Uterus (tissue), 4 donors: ENCODE data around the gene PAWR. TPM values are rescaled to one million over a fixed set of nuclear protein-coding genes. Genes with fewer than 3 reads are reported as not detected.

Experiments
- DNase-seq, 2 donors: peaks; one replicate each; pipeline ENCODE4 v3.0.0-alpha.2; 2019 to 2020
- H3K27ac ChIP-seq, 2 donors: fragments of 200-600 bp; sonication (generic); 1 replicate in 1 of 2; 2 replicates in 1 of 2; pipeline ENCODE4 v1.5.1; 2016 to 2018
- H3K27me3 ChIP-seq, 2 donors: fragments of 200-600 bp; sonication (generic); one replicate each; pipeline ENCODE4 v1.5.1; 2018 to 2019; ENCODE audit warnings: control low read depth in 1 of 2
- H3K36me3 ChIP-seq, 2 donors: fragments of 200-600 bp; sonication (generic); one replicate each; pipeline ENCODE4 v1.5.1; 2019; ENCODE audit warnings: control low read depth in 1 of 2
- H3K4me1 ChIP-seq, 2 donors: fragments of 200-600 bp; sonication (generic); one replicate each; pipeline ENCODE4 v1.5.1; 2018 to 2019; ENCODE audit warnings: control low read depth in 1 of 2
- H3K4me3 ChIP-seq, 2 donors: fragments of 200-600 bp; sonication (generic); 1 replicate in 1 of 2; 2 replicates in 1 of 2; pipeline ENCODE4 v1.5.1; 2018 to 2019; ENCODE audit warnings: mild to moderate bottlenecking in 1 of 2
- H3K9me3 ChIP-seq, 2 donors: fragments of 200-600 bp; sonication (generic); one replicate each; pipeline ENCODE4 v1.5.1; 2019; ENCODE audit warnings: control low read depth in 1 of 2
- POLR2A ChIP-seq, 2 donors: fragments of 450-650 bp; IDR thresholded peaks; one replicate each; pipeline ENCODE4 v1.6.1; 2016; ENCODE audit warnings: antibody characterized with exemption in 2 of 2, mild to moderate bottlenecking in 1 of 2, moderate library complexity in 1 of 2
- intact Hi-C: fragments of 100-400 bp; cut with DNase I; formaldehyde crosslinking; loops from one replicate; pipeline ENCODE4 v1.15.1; 2023; ENCODE audit warnings: low total_unique reads
- total RNA-seq, 4 donors: library from RNA; depleted of rRNA in 3 of 4; stranded (reverse); fragments of >200 nt in 3 of 4; gene quantifications; one replicate each; pipeline versions ENCODE4 v1.1.0 to v1.2.4, GENCODE V29; 2014 to 2023
- TF ChIP-seq, protein P1 (sequence below), 4 experiments: fragments of 200-600 bp in 2 of 4; fragments of 450-650 bp in 2 of 4; sonication (generic) in 2 of 4; IDR thresholded peaks; one replicate each; pipeline ENCODE4 v1.5.1; 2016 to 2019; ENCODE audit warnings: antibody characterized with exemption in 4 of 4, mild to moderate bottlenecking in 2 of 4, moderate library complexity in 1 of 4
- donor health status: DM: yes; HTN: yes; CAD: no.

PAWR gene
- total RNA-seq, 4 donors from 2014 or later = 54.1 to 144 (median 73.1) TPM

DNA sequence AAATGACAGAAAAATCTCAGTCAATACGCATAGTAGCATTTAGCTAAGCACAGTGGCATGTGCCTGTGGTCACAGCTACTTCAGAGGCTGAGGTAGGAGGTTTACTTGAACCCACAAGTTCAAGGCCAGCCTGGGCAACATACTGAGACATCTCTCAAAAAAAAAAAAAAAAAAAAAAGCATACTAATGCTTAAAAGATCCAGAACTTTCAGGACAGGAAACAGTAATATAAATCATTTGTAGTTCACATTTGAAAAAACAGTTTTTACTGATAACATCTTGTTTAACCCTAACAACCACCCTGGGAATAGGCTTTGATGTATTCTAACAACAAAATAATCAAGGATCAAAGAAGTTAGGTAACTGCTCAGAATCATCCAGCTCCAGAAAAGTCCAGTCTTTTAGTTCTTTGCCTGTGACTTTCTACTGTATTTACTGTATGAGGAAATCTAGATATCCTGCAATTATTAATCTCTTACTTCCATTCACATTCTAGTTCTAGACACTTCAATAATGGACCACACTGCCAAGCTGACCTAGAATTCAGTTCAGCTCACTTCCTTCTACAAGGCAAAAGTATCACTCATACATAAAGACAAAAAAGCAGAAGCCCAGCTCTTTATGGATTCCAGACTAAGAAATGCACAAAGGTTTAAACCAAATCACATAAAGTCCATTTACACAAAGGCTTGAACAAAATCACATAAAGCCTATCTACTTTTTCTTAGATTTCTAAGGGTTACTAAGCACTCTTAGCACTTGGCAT is 28.5 kb downstream of the PAWR start:
- no peak for DNase-seq
- Histone ChIP-seq H3K4me1 (peaks cover 0 to 9% of the 10 kb centered on the region in 2 donors), H3K4me3 (no peak overlapping the region), H3K27me3 (no peaks in the 10 kb centered on the region), H3K36me3 (no peaks in the 10 kb centered on the region), H3K27ac (no peak overlapping the region), H3K9me3 (no peaks in the 10 kb centered on the region)
- no peak for TF ChIP-seq POLR2A (IDR thresholded peaks at IDR 0.05)
- TF ChIP-seq, protein P1, sequence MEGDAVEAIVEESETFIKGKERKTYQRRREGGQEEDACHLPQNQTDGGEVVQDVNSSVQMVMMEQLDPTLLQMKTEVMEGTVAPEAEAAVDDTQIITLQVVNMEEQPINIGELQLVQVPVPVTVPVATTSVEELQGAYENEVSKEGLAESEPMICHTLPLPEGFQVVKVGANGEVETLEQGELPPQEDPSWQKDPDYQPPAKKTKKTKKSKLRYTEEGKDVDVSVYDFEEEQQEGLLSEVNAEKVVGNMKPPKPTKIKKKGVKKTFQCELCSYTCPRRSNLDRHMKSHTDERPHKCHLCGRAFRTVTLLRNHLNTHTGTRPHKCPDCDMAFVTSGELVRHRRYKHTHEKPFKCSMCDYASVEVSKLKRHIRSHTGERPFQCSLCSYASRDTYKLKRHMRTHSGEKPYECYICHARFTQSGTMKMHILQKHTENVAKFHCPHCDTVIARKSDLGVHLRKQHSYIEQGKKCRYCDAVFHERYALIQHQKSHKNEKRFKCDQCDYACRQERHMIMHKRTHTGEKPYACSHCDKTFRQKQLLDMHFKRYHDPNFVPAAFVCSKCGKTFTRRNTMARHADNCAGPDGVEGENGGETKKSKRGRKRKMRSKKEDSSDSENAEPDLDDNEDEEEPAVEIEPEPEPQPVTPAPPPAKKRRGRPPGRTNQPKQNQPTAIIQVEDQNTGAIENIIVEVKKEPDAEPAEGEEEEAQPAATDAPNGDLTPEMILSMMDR (IDR thresholded peaks at IDR 0.05) = no peak
- intact Hi-C loops = no loop called here

DNA sequence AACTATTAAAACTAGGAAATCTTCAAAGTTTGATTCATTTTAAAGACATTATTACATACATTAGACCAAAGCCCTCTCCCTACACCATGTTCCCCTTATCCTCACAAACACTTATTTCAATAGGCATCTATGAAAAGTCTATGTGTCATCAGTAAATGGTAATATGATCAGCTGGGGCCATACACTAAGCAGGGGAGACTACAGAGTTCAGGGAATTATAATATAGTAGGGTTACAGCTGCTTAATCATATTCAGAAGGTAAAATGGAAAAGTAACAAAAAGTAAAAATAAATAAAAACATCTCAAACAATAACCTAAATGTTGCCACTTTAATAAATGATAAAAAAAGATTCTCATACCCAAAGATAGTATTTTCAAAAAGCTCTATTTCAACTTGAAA is 29.1 kb downstream of the PAWR start:
- no peak for DNase-seq
- no peaks in the 10 kb centered on the region for H3K9me3 ChIP-seq
- no peaks in the 10 kb centered on the region for H3K36me3 ChIP-seq
- peaks cover 0 to 9% of the 10 kb centered on the region in 2 donors for H3K4me1 ChIP-seq
- intact Hi-C loops = no loop called here
- TF ChIP-seq, protein P1 (IDR thresholded peaks at IDR 0.05) = no peak
- no peak for TF ChIP-seq POLR2A (IDR thresholded peaks at IDR 0.05)
- no peaks in the 10 kb centered on the region for H3K27me3 ChIP-seq
- no peak overlapping the region for H3K27ac ChIP-seq
- H3K4me3 ChIP-seq = no peak overlapping the region

DNA sequence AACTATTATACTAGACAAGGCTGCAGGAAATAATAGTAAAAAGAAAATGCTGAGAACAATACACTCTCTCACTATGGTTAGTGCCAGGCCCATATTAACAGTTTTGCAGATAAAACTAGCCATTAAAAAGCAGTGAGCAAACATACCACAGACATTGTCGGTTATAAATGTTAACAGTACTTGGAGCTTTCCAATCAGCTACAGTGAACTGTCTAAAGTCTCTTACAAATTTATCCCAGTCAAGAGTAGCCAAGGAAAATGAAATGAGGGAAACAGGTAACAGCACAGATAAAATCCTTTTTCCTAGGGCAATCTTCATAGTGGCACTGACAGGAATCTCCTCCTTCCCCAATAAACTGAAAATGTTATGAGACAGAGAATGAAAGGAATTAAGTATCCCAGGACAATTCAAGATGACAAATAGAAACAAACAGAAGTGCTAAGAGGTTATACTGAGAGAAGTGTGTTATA is 30.8 kb downstream of the PAWR start:
- intact Hi-C loops = no loop called here
- Histone ChIP-seq H3K27me3 (no peaks in the 10 kb centered on the region), H3K4me3 (no peak overlapping the region), H3K4me1 (peaks cover under 1 to 9% of the 10 kb centered on the region in 2 donors), H3K36me3 (no peaks in the 10 kb centered on the region), H3K9me3 (no peaks in the 10 kb centered on the region), H3K27ac (no peak overlapping the region)
- TF ChIP-seq POLR2A (IDR thresholded peaks at IDR 0.05) = no peak
- TF ChIP-seq, protein P1 (IDR thresholded peaks at IDR 0.05) = no peak
- DNase-seq = no peak

DNA sequence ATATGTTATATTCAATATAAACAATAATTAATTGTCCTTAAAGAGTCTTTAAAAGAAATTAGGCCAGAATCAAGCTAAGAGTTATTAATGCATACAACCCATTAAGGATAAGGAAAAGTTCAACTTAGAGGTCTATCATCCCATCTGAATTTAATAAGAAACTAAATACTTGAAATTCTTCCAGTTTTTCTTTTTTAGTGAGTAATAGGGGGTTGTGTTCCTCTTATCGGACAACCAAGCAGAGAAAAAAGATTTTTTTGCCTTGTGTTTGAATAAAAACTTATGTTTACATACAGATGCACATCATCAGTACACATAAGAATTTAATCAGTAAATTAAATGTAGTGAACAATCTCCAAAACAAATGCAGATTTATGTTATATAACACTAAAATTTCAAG is 32.5 kb downstream of the PAWR start:
- intact Hi-C loops = no loop called here
- TF ChIP-seq, protein P1 (IDR thresholded peaks at IDR 0.05) = no peak
- TF ChIP-seq POLR2A (IDR thresholded peaks at IDR 0.05) = no peak

DNA sequence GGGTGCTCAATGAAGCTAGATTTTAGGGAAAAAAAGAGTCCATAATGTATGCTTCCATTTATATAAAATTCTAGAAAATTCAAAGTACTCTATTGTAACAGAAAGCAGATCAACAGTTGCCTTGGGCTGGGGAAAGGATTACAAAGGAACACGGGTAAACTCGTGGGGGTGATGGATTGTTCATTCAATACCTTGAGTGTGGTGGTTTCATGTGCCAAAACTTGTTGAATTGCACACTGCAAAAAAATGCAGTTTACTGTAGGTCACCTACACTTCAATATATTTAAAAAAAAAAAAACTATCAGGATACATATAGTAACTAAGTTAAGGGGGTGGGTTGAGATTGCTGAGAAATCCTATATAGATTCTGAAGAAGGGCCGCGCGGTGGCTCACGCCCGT is 33.6 kb downstream of the PAWR start:
- Histone ChIP-seq H3K36me3 (no peaks in the 10 kb centered on the region), H3K27ac (no peak overlapping the region), H3K4me1 (peaks cover 8 to 9% of the 10 kb centered on the region in 2 donors), H3K4me3 (no peak overlapping the region), H3K27me3 (no peaks in the 10 kb centered on the region), H3K9me3 (no peaks in the 10 kb centered on the region)
- TF ChIP-seq POLR2A (IDR thresholded peaks at IDR 0.05) = no peak
- TF ChIP-seq, protein P1 (IDR thresholded peaks at IDR 0.05) = no peak
- intact Hi-C loops = no loop called here
- no peak for DNase-seq

More for the DNA sequence above, 32.5 kb downstream of the PAWR start:
- H3K4me3 ChIP-seq = no peak overlapping the region
- no peak for DNase-seq
- peak overlapping the region in 1 of 2 donors; percentile 32 for H3K27ac ChIP-seq
- H3K4me1 ChIP-seq = peaks cover 8 to 9% of the 10 kb centered on the region in 2 donors
- H3K27me3 ChIP-seq = no peaks in the 10 kb centered on the region
- no peaks in the 10 kb centered on the region for H3K9me3 ChIP-seq
- no peaks in the 10 kb centered on the region for H3K36me3 ChIP-seq
